Measurements from ENCODE around the gene SUPT20HL1. TPM values are rescaled to one million over a fixed set of nuclear protein-coding genes. Genes with fewer than 3 reads are reported as not detected.

SUPT20HL1 gene
- polyA plus RNA-seq, 1 experiment = not detected

GRCh38 chrX:24372021-24372763, 11.8 kb downstream of the SUPT20HL1 start:
- TF ChIP-seq, protein P1, sequence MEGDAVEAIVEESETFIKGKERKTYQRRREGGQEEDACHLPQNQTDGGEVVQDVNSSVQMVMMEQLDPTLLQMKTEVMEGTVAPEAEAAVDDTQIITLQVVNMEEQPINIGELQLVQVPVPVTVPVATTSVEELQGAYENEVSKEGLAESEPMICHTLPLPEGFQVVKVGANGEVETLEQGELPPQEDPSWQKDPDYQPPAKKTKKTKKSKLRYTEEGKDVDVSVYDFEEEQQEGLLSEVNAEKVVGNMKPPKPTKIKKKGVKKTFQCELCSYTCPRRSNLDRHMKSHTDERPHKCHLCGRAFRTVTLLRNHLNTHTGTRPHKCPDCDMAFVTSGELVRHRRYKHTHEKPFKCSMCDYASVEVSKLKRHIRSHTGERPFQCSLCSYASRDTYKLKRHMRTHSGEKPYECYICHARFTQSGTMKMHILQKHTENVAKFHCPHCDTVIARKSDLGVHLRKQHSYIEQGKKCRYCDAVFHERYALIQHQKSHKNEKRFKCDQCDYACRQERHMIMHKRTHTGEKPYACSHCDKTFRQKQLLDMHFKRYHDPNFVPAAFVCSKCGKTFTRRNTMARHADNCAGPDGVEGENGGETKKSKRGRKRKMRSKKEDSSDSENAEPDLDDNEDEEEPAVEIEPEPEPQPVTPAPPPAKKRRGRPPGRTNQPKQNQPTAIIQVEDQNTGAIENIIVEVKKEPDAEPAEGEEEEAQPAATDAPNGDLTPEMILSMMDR (IDR thresholded peaks at IDR 0.05; ENCODE audit: low read depth, low read length) = no peak
- no peak overlapping the region for H3K4me3 ChIP-seq (ENCODE audit: low read depth, low read length)
- no peaks in the 10 kb centered on the region for H3K9me3 ChIP-seq (ENCODE audit: control insufficient read depth, insufficient read depth, low read length)
- H3K27ac ChIP-seq (ENCODE audit: low read depth, low read length) = no peak overlapping the region
- no peaks in the 10 kb centered on the region for H3K27me3 ChIP-seq (ENCODE audit: control insufficient read depth, insufficient read depth, low read length)
- ChIA-PET POLR2A (no interaction called here), CTCF (interaction anchor here (0.6 to 4.2 kb wide), 13 partner anchors 8 to 335 kb away, joined by 3 to 34 read pairs (median 5); no protein-coding TSS in a partner anchor)
- no peak for DNase-seq (ENCODE audit: low read depth, low spot score)

- ChIA-PET POLR2A (no interaction called here), CTCF (interaction anchor here (1.0 kb wide), 1 partner anchor 21 kb away, joined by 3 read pairs; no protein-coding TSS in a partner anchor)
- Histone ChIP-seq H3K27me3 (ENCODE audit: control insufficient read depth, insufficient read depth, low read length) (no peaks in the 10 kb centered on the region), H3K9me3 (ENCODE audit: control insufficient read depth, insufficient read depth, low read length) (no peaks in the 10 kb centered on the region), H3K27ac (ENCODE audit: low read depth, low read length) (no peak overlapping the region), H3K4me3 (ENCODE audit: low read depth, low read length) (no peak overlapping the region)
- DNase-seq (ENCODE audit: low read depth, low spot score) = no peak
- TF ChIP-seq, protein P1 (IDR thresholded peaks at IDR 0.05; ENCODE audit: low read depth, low read length) = no peak
Measured at GRCh38 chrX:24375600-24376131, 15.2 kb downstream of the SUPT20HL1 start.

DNA sequence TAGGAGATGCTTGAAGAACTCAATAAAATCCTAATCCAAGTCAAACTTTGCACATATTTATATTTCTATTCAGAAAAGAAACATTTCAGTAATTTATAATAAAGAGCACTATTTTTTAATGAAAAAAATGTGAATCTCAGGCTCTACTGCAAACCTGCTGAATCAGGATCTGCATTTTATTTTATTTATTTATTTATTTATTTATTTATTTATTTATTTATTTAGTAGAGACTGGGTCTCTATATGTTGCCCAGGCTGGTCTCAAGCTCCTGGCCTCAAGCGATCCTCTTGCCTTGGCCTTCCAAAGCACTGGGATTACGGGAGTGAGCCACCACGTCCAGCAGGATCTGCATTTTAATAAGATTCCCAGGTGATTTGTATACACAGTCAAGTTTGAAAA, 16.0 kb downstream of the SUPT20HL1 start:
- Histone ChIP-seq H3K4me3 (ENCODE audit: low read depth, low read length) (no peak overlapping the region), H3K9me3 (ENCODE audit: control insufficient read depth, insufficient read depth, low read length) (no peaks in the 10 kb centered on the region), H3K27ac (ENCODE audit: low read depth, low read length) (no peak overlapping the region), H3K27me3 (ENCODE audit: control insufficient read depth, insufficient read depth, low read length) (no peaks in the 10 kb centered on the region)
- POLR2A ChIA-PET = no interaction called here
- DNase-seq (ENCODE audit: low read depth, low spot score) = no peak
- CTCF ChIA-PET = no interaction called here
- TF ChIP-seq, protein P1 (IDR thresholded peaks at IDR 0.05; ENCODE audit: low read depth, low read length) = no peak

GRCh38 chrX:24377195-24377594, 16.8 kb downstream of the SUPT20HL1 start:
- H3K4me3 ChIP-seq (ENCODE audit: low read depth, low read length) = no peak overlapping the region
- no peak for DNase-seq (ENCODE audit: low read depth, low spot score)
- ChIA-PET CTCF (no interaction called here), POLR2A (no interaction called here)
- TF ChIP-seq, protein P1 (IDR thresholded peaks at IDR 0.05; ENCODE audit: low read depth, low read length) = no peak
- H3K9me3 ChIP-seq (ENCODE audit: control insufficient read depth, insufficient read depth, low read length) = no peaks in the 10 kb centered on the region
- H3K27ac ChIP-seq (ENCODE audit: low read depth, low read length) = no peak overlapping the region
- no peaks in the 10 kb centered on the region for H3K27me3 ChIP-seq (ENCODE audit: control insufficient read depth, insufficient read depth, low read length)

DNA sequence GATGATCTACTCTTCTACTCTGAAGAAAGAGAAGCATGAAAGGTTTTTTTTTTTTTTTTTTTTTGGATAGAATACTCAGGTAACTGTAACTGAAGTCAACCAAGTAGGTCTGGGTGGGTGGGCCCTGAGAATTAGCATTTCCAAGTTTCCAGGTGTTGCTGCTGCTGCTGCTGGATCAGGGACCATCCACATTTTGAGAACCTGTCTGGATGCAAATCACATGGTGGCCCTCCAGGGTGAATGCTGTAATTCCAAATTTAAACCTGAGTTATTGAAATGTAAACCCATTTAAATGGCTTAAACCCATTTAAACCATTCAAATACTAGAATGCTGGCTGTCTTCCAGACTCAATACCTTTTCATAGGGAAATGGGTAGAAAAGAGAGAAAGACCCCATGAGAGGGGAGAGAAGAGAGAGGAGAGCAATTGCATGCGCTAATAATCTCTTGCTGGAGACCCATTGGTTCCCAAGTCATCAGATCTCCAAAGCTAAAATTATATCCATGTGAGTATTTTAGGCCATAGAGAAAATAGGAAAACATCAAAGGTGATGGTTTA, 17.6 kb downstream of the SUPT20HL1 start:
- ChIA-PET POLR2A (no interaction called here), CTCF (no interaction called here)
- TF ChIP-seq, protein P1 (IDR thresholded peaks at IDR 0.05; ENCODE audit: low read depth, low read length) = no peak
- Histone ChIP-seq H3K27ac (ENCODE audit: low read depth, low read length) (no peak overlapping the region), H3K27me3 (ENCODE audit: control insufficient read depth, insufficient read depth, low read length) (no peaks in the 10 kb centered on the region), H3K9me3 (ENCODE audit: control insufficient read depth, insufficient read depth, low read length) (no peaks in the 10 kb centered on the region), H3K4me3 (ENCODE audit: low read depth, low read length) (no peak overlapping the region)
- no peak for DNase-seq (ENCODE audit: low read depth, low spot score)
